GM10847 (cell line): ENCODE results near the gene SEC22A.

Experiments
- POLR2A ChIP-seq: IDR thresholded peaks from 2 replicates; pipeline ENCODE4 v1.6.1; 2011; ENCODE audit not compliant: insufficient read length; ENCODE audit errors: extremely low read depth

The SEC22A gene

GRCh38 chr3:123287051-123287961, 85.6 kb downstream of the SEC22A start:
- TF ChIP-seq POLR2A, result no peak

GRCh38 chr3:123287962-123288302, 86.2 kb downstream of the SEC22A start:
- TF ChIP-seq POLR2A, result no peak

- no peak for TF ChIP-seq POLR2A
These were observed 87.8 kb downstream of the SEC22A start for GRCh38 chr3:123289391-123290106.

- TF ChIP-seq POLR2A, result no peak
These were observed 88.6 kb downstream of the SEC22A start for GRCh38 chr3:123290107-123290930.

- TF ChIP-seq POLR2A, result no peak
These were observed 89.2 kb downstream of the SEC22A start for GRCh38 chr3:123290962-123291361.

- no peak for TF ChIP-seq POLR2A
These were observed 89.7 kb downstream of the SEC22A start for GRCh38 chr3:123291404-123291803.

- no peak for TF ChIP-seq POLR2A
These were observed 90.9 kb downstream of the SEC22A start for GRCh38 chr3:123292321-123293310.

GRCh38 chr3:123294296-123294938, 92.7 kb downstream of the SEC22A start:
- no peak for TF ChIP-seq POLR2A

- no peak for TF ChIP-seq POLR2A
These were observed 93.6 kb downstream of the SEC22A start for GRCh38 chr3:123295171-123295900.

- TF ChIP-seq POLR2A, result no peak
These were observed 94.1 kb downstream of the SEC22A start for GRCh38 chr3:123295901-123296250.

- no peak for TF ChIP-seq POLR2A
These were observed 94.5 kb downstream of the SEC22A start for GRCh38 chr3:123296261-123296660.

GRCh38 chr3:123296836-123297626, 95.3 kb downstream of the SEC22A start:
- TF ChIP-seq POLR2A, result no peak

GRCh38 chr3:123297627-123297899, 95.8 kb downstream of the SEC22A start:
- no peak for TF ChIP-seq POLR2A

GRCh38 chr3:123298903-123299302, 97.2 kb downstream of the SEC22A start:
- TF ChIP-seq POLR2A, result no peak
